NCI-H2107 treated with DMSO at 0.1 percent for 48 hours (cell line): ENCODE data around the gene PRELID2.
"Not testable (repeated sequence)": the region's sequence is repeated elsewhere in the genome, so short reads cannot be mapped to it uniquely, and the experiment has no call there.

Source experiments
- DNase-seq: peaks from one replicate; lab custom pipeline; 2025; ENCODE audit not compliant: unreplicated experiment; lab: John Stamatoyannopoulos, UW

Gene PRELID2

DNA sequence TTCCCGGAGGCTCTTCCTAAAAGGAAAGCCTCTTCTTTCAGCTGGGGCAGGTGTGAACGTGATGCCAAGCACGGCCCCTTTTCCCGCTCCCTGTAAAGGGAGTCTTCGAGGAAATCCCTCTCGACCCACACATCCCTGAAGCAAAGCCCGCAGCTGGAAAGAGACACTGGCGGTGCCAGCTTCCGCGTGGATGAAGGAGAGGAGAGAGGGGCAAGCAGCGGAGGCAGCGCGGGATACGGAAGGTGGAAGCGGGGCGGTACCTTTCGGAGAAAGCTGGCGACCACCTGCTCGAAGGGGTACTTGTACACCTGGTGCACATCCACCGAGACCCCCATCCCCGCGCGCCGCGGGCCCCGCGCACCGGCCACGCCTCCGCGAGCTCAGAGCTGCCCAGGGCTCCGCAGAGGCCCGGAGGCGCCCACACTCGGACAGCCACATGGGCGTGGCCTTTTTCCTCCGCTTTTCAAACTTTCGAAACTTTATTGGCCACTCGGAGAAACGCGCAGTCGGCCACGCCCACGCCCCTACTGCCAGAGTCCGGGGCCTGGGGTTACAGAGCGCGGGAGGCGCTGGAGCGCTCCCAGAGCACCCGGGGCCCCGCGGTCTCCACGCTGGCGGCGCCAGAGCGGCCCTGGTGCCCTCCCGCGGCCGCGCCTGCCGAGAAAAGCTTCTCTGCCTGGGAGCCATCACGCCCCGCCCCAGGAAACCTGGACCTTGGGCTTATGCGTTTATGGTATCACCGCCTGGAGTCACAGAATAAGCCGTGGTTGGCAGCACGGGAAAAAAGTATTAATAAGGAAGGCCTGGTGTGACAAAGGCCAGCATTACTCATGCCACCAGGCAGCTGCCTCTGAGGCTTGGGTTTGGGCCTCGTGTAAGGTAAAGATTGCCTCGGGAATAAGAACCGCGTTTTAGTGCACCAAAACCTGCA is at the start of gene PRELID2:
TSS of gene PRELID2 (minus strand) at position 426 of the 931 bp plus-strand sequence. CDS start at position 335, 91 bp downstream.
- peak; percentile 8 for DNase-seq

DNA sequence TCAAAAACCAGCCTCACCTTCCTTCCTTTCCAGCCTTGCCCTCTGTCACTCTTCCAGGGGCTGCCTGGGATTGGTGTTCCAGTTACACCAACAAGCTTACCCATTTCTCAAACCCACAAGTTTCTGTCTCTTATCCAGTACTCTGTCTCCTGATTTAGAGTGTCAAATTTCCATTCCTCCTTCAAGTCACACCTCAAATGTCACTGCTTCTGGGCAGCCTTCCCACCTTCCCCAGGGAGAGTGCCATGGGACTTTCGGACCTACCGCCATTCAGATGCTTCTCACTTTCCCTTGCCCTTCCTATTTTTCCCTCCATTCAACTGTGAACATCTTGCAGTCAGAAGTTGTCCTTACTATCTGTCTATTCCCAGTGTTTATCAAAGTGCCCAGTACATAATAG is 39.6 kb upstream of the PRELID2 start:
- no peak for DNase-seq

DNA sequence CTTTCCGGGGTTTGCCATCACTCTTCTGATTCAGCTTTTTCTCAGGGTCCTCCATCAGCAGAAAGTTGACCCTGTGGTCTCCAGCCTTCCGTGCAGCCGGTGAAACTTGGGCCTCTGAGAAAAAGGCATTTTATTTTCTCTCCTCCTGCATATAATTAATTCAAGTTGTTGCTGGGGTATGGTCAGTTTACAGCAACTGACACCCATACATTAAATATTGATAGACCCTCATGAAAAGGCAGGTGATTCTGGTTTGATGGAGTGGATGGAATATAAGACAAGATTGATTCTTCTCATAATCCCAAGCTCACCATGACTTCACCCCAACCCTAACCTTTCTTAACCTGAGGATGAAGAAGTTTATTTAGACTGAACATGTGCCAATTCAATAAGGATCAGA is 37.8 kb upstream of the PRELID2 start, which contains the start of gene GRXCR2:
TSS of gene GRXCR2 (minus strand) at position 101 of the 400 bp plus-strand sequence. CDS start at position 55, 46 bp downstream.
- DNase-seq, result no peak

DNA sequence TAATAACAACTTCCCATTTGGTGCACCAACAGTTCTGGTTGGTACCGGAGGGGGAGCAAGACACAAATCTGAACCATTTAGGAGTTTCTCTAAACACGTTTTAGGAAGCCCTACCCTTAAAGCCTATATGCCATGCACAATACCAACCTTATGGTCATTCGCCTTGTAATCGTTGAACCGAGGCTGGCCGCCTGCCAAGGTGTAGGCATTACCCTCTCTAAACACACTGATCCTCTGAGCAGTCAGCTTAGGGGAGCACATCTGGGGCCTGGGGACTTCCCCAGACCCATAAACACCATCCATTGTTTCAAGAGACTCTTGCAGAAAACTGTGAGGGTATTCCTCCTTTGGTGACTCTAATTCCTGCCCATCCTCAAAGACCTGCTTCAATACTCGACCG is 37.3 kb upstream of the PRELID2 start:
- DNase-seq, result no peak

DNA sequence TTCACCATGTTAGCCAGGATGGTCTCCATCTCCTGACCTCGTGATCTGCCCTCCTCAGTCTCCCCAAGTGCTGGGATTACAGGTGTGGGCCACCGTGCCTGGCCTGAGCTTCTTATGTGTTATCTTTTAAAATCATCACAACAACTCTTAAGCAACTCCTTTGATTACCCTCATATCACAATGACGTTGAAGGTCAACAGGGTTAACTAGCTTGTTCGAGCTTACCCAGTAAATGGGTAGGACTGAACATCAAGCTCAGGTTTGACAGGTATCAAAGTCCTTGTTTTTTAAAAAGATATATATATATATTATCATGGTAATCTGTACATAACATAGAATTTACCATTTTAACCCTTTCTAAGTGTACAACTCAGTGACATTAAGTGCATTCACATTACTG is 34.6 kb upstream of the PRELID2 start:
- DNase-seq, result no peak

DNA sequence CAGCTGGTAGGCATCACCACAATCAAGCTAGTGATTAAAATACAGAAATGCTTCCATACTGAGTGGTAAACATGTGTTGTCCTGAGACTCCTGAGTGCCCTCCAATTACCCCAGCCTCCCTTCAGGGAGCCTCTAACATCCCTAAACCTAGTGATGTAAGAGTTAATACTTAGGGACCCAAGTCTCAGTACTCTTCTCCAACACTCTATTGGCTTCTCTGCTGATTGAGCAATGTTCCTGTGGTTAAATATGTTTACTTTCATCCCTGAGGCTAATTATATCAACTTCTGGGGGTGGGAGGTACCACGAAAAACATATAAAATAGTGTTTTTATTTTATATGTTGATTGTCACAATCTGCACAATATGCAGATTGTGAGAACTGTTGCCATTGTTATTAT is 32.7 kb upstream of the PRELID2 start:
- no peak for DNase-seq

DNA sequence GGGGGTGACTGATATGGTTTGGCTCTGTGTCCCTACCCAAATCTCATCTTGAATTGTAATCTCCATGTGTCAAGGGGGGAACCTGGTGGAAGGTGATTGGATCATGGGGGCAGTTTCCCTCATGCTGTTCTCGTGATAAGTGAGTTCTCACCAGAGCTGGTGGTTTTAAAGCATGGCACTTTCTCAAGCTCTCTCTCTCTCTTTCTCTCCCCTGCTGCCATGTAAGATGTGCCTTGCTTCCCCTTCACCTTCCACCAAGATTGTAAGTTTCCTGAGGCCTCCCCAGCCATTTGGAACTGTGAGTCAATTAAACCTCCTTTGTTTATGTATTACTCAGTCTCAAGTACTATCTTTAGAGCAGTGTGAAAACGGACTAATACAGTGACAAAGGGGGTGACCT is 29.3 kb upstream of the PRELID2 start:
- DNase-seq, result not testable (repeated sequence)

DNA sequence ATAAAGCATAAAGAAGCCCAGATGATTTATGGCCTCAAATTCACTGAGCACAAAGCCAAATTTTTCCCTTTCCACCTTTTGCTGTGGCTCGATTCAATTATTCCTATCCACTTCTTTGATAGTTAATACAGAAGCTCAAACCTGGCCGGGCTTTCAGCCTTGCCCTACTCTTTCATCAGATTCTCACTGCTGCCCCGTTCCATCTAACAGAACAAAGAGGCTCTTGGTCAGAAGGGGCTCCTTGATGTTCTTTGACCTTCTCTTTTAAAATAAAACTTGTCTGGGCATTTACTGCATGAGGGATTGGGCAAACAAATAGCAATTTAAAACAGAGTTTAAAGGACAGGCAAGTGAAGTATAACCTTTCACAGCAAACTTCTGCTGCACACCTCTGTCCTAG is 27.9 kb upstream of the PRELID2 start:
- DNase-seq, result no peak

DNA sequence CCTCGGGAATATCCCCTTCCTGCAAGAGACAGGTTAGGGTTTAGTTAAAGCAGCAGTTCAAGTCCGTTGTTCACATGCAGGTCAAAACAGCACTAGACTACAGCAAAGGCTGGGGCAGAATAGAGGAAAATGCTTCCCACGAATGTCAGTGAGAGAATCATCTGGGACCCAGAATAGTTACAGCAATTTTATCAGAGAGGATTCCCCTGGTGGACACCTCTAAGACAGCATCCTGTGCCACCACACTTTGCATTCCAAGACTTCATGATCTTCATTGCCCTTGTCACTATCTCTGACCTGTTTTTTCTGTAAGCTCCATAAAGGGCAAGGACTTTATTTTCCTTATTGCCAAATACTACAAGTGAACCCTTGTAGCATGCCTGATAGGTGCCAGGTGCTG is 24.8 kb upstream of the PRELID2 start:
- DNase-seq, result no peak

DNA sequence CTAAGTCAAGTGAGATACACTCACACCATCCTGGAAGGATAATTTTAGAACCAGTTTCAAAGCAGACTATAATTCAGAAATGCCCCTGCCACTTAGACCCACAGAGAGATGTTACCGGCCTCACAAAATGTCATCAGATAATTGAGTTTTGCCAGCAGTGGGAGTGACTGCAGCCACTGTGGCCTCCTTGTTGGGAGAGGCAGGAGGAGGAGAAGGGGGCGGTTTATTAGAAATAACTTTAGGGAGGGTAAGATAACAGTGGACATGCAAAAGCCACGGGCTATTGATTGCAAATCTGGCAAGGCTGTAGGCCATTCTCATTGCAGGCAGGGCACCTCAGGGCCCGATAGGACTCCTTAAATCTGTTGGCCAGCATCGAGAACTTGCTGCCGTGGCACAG is 24.3 kb upstream of the PRELID2 start:
- no peak for DNase-seq

DNA sequence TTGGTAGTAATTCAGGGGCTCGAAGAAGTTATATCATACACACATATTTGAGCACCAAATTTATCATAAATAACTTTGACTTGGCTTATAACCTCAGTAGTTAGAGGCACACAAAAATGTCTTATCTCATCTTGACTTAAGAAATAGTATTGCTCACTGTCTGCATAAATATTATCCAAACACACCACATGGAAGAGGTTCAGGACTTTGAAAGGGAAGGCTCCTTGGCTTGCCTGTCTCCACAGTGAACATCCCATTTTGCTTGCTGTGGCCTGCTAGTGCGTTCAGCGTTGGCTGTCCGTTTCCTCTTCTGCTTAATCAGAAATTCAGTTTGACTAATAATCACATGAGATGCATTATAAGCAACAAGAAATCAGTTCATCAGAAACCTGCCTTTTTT is 23.8 kb upstream of the PRELID2 start:
- no peak for DNase-seq

DNA sequence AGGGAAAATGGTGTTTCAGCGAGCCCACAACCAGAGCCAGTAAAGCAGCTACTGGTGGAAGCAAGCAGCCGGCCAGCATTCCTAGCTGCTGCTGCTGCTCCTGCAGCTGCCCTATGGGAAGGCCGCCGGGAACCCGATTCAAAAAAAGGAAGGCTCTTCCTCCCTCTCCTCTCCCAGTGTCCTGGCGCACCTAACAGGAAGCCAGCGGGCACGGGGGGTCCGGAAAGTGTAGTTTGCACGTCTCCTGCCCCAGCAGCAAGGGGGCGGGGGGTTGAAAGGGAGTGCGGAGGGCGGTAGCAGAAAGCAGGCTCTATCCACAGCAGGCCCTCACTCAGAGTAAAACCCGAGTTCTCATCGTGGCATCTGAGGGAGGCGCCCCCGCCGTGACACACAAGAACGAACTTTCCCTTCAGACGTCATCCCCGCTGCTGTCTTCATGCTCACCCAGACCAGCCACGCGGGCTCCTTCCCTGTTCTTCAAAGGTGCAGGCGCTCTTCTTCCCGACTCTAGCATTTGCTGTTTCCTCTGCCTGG is 21.2 kb upstream of the PRELID2 start:
- no peak for DNase-seq

DNA sequence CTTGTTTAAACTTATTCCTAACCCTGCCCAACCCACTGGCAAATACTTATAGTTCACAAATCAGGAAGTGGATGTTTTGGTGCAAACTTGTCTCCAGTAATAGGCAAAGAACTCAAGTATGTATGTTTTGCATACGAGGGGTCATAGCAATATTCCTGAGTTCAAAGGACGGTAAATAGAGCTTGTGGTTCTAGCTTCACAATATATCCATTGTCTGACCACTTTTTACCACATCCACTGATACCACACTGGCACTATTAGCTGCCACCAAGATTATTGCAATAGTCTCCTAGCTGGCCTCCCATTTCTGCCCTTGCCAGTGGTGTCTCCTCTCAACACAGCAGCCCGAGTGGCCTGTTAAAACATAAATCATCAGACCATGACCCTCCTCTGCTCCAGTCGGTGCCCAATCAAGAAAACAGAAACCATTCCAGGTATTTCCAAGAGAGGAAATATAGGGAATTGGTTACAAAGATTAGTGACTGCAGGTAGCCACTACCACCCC is 20.7 kb upstream of the PRELID2 start:
- no peak for DNase-seq

DNA sequence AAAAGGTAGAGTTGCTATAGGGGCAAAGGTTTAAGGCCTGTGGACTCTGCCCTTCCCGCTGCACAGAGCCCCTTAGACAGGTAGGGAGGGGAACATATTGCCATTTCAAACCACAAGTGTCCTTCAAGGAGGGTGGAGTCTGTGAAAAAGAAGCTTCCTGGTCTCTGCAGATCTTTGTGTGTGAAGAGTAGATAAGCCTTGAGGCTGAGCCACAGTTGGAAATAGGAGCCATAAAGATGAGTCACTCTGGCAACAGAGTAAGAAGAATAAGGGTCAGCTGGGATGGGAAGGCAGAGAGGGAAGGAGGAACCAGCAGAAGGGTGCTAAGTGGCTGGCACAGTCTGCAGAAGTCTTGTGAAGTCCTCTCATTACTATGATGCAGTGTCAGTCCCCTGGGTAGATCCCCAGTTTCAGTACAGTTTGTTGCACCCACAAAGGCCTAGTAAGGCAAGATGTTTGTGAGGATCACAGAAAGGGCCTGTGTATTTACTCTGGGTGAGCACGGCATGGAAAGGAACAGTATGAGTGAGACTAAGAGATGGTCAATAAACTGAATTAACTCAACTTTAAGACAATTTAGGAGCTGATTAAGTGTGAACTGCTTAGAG is 19.6 kb upstream of the PRELID2 start:
- DNase-seq, result no peak

DNA sequence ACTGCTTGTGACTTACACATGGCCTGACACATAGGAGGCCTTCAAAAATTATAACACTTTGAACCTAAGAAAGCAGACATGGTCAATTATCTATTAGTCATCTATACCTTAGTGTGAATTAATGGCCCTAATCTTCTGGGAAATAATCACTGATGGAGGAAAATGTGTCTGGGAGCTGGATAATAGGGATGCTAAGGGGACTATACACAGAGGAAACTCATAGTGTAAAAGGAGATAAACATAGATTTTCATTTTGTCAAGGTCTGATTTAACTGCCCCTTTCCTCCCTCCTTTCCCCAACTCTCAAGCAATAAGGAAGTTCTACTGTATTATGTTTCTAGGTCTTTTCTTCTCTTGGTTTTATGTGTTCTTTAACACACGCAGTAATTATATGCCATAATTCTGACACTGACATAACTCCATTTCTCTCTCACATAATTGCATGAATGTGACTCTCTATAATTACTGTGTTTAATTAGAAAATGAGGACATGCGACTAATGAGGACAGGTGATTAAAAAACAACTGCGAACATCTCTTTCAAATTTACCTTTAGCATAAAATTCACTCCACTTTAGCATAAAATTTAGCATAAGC is 18.7 kb upstream of the PRELID2 start:
- no peak for DNase-seq

DNA sequence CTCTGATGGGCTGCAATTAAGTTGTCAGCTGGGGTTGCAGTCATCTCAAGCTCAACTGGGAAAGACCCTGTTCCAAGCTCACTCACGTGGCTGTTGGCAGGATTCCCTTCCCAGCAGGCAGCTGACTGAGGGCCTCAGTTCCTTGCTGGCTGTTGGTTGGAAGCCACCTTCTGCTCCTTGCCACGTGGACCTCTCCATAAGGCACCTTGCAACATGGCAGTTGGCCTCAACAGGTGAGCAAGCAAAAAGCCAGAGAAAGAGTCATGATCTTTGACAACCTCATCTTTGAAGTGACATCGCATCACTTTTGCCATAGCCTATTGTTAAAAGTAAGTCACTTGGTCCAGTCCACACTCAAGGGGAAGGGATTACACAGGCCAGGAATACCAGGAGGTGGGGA is 17.8 kb upstream of the PRELID2 start:
- DNase-seq, result no peak

DNA sequence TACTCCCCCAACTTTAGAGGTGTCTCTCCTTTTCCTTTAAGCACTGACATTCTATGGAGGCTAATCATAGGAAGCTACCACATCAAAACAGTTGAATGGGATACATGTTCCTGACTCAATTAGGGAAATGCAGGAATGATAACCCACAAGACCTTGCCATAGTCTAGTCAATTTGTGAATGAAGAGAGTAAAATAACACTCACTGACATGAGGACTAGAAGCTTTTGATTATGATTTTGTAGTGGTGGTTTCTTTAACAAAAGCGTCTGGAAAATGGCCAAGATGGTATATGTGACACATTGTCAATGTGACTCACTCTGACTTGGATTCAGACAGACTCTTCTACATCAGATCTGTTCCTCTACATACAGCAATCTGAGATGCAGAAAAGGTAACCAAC is 13.7 kb upstream of the PRELID2 start:
- peak; percentile 23 for DNase-seq

DNA sequence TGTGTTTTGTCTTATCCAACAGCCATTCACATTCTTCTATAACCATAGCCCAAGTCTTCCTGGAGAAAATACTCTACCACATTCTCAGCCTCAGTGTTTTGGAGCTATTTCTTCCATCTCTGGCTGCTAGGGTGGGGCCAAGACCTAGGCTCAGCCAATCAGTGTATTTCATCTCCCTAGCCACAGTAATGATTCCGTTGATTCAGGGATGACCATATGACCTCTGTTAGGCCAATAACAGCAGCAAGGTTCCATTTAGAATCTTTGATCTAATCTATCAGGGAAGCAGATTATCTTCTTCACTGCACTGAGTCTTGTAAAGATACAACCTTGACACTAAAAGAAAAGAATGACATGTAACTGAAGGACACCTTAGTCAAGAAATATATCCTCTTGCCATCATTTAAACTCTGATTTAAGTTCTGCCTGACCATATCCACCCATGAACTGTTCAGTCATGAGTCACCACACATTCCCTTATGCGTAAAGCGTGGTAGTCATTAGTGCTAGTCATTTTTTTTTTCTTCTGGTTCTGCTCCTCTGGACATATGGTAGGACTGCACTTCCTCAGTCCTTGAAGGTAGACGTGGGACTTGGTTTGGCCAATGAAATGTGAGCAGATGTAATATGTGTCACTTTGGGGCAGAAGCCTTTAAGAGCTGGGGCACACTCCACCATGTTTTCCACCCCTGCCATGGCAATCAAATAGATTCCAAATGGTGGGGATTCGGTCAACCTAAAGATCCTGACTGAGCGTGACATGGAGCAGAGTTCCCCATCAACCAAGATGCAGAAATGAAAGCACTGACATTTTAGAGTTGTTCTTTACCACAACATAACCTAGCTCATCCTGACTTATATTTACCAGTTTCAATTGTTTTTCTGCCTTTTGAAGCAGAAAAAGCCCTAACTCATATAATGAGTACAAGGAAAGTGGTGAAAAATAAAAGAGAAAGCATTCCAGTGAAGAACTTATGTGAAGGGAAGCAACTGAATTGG is 12.7 kb upstream of the PRELID2 start:
- no peak for DNase-seq

DNA sequence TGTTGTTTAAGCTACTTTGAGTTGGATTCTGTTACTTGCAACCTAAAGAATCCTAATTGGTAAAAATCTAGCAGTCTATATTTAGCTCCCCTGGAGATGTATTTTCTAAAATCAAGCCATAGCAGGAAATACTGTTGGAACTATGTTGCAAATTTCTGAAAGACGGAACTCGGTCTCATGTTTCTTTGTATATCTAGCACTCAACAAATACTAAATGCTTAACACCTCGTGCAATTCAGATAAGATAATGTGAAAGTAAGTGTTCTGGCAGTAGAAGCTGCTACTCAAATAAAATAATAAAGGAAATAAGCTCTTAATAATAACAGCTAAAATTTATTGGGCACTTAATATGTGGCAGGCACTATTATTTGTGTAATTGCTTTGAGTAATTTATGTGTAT is 10.9 kb upstream of the PRELID2 start:
- DNase-seq, result no peak

DNA sequence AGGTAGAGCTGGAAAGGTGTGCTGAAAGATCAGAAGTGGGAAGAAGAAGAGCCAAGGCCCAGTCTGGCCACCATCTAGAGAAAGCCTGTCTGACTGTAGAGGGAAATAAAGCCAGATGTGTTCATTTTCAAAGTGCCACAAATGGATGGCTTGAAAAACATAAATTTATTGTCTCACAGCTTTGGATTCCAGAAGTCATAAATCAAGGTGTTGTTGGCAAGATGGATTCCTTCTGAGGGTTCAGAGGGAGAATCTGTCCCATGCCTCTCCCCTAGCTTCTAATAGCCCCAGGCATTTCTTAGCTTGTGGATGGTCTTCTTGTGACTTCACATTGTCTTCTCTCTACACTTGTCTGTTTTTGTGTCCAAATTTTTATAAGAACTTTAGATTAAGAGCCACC is 6.2 kb upstream of the PRELID2 start:
- no peak for DNase-seq
